ENCODE measurements around the gene CARMIL1.
"Not testable (repeated sequence)": the region's sequence is repeated elsewhere in the genome, so short reads cannot be mapped to it uniquely, and the experiment has no call there.

Gene CARMIL1

DNA sequence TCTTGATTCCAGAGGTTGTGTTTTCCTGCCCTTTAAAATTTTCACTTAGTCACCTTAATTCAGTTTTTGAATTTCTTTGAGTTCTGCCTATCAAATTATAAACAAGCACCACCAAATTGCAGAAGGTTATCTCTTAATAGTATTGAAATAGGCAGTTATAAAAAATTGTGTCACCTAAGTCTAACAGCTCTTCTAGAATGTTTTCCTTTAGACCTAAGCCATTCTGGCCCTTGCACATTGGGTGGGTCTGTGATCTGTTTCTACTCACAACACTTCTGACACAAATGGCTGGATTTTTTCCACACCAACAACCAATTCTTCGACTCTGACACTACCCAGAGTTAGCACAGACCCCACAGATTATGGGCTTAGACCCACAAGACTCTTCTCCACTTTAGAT lies 101.9 kb downstream of the CARMIL1 start:
- Histone ChIP-seq H3K4me1 (ENCODE audit: control insufficient read depth, insufficient read depth, low read length) (no peaks in the 10 kb centered on the region), H3K4me3 (ENCODE audit: low read length) (no peak overlapping the region), H3K9me3 (replicated peaks; ENCODE audit: low read length) (no peaks in the 10 kb centered on the region), H3K36me3 (ENCODE audit: insufficient read depth, low read length) (no peaks in the 10 kb centered on the region), H3K4me2 (ENCODE audit: low read length) (no peak overlapping the region), H3K27me3 (ENCODE audit: control insufficient read depth, insufficient read depth, low read length) (no peaks in the 10 kb centered on the region), H3K9ac (ENCODE audit: low read depth, low read length) (no peak overlapping the region)

DNA sequence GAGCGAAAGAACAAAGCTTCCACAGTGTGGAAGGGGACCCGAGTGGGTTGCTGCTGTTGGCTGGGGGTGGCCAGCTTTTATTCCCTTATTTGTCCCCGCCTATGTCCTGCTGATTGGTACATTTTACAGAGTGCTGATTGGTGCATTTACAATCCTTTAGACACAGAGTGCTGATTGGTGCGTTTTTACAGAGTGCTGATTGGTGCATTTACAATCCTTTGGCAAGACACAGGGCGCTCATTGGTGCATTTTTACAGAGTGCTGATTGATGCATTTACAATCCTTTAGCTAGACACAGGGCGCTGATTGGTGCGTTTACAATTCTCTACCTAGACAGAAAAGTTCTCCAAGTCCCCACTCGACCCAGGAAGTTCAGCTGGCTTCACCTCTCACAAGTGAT lies 103.3 kb downstream of the CARMIL1 start:
- not testable (repeated sequence) for H3K9ac ChIP-seq (ENCODE audit: low read depth, low read length); H3K4me3 ChIP-seq (ENCODE audit: low read length); H3K9me3 ChIP-seq (replicated peaks; ENCODE audit: low read length); H3K36me3 ChIP-seq (ENCODE audit: insufficient read depth, low read length); H3K27me3 ChIP-seq (ENCODE audit: control insufficient read depth, insufficient read depth, low read length); H3K4me2 ChIP-seq (ENCODE audit: low read length); H3K4me1 ChIP-seq (ENCODE audit: control insufficient read depth, insufficient read depth, low read length)

DNA sequence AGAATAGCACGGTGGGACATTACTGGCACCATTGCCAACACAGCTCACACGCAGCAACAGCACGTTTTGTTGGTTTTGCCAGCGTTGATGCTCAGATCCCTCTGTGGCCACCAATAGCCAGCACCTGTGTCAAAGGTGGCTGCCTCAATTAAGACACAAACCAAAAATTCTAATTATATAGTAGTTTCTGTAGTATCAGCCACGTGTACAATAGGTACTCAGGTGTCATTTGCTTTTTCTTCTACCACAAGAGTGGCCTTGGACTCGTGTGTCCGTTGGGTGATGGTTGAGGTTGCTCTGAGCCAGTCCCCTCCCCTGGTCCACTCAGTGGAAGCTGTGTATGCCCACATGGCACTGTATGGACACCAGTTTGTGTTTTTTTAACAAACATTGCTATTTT lies 105.1 kb downstream of the CARMIL1 start:
- Histone ChIP-seq H3K9me3 (replicated peaks; ENCODE audit: low read length) (no peaks in the 10 kb centered on the region), H3K27me3 (ENCODE audit: control insufficient read depth, insufficient read depth, low read length) (no peaks in the 10 kb centered on the region), H3K4me1 (ENCODE audit: control insufficient read depth, insufficient read depth, low read length) (peaks cover under 1% of the 10 kb centered on the region), H3K4me2 (ENCODE audit: low read length) (no peak overlapping the region), H3K9ac (ENCODE audit: low read depth, low read length) (no peak overlapping the region), H3K36me3 (ENCODE audit: insufficient read depth, low read length) (no peaks in the 10 kb centered on the region), H3K4me3 (ENCODE audit: low read length) (no peak overlapping the region)

DNA sequence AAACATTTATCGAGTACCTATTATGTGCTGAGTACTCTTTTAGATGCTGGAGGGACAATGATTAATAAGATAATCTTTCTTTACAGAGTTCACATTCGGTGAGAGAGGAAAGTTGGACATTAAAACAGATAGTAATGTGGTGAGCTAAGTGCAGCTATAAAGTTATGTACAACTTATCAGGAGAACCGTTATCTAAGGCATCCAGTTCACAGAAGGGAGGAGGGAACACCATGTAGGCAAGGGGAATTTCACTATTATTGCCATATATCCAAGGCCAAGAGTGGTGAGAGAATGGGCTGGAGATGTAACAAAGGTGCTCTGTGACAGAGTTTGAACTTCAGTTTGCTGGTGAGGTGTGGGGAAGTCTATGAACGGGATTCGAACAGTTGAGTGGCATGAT lies 105.8 kb downstream of the CARMIL1 start:
- Histone ChIP-seq H3K4me2 (ENCODE audit: low read length) (no peak overlapping the region), H3K36me3 (ENCODE audit: insufficient read depth, low read length) (no peaks in the 10 kb centered on the region), H3K9me3 (replicated peaks; ENCODE audit: low read length) (no peaks in the 10 kb centered on the region), H3K4me3 (ENCODE audit: low read length) (no peak overlapping the region), H3K4me1 (ENCODE audit: control insufficient read depth, insufficient read depth, low read length) (peaks cover 8% of the 10 kb centered on the region), H3K9ac (ENCODE audit: low read depth, low read length) (no peak overlapping the region), H3K27me3 (ENCODE audit: control insufficient read depth, insufficient read depth, low read length) (no peaks in the 10 kb centered on the region)

DNA sequence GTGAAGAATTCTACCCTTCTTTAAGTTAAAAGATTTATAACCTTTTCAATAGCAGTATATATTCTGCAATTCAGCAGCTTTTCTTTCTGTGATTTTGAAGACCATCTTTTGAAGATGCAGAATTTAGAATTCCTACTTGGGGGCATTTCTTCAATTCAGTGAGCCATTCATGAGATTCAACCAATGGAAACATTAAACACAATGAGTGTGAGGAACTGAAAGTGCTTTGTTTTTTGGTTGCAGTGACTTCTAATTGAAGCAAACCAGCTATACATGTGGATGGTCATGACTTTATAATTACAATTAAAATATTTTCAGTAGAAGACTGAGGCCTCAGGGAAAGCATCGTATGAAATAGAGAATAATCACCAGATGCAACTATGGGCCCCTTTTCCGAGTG lies 108.3 kb downstream of the CARMIL1 start:
- H3K9ac ChIP-seq (ENCODE audit: low read depth, low read length): no peak overlapping the region
- no peaks in the 10 kb centered on the region for H3K36me3 ChIP-seq (ENCODE audit: insufficient read depth, low read length)
- H3K4me3 ChIP-seq (ENCODE audit: low read length): no peak overlapping the region
- peaks cover 8% of the 10 kb centered on the region for H3K4me1 ChIP-seq (ENCODE audit: control insufficient read depth, insufficient read depth, low read length)
- H3K9me3 ChIP-seq (replicated peaks; ENCODE audit: low read length): no peaks in the 10 kb centered on the region
- H3K4me2 ChIP-seq (ENCODE audit: low read length): no peak overlapping the region
- no peaks in the 10 kb centered on the region for H3K27me3 ChIP-seq (ENCODE audit: control insufficient read depth, insufficient read depth, low read length)

DNA sequence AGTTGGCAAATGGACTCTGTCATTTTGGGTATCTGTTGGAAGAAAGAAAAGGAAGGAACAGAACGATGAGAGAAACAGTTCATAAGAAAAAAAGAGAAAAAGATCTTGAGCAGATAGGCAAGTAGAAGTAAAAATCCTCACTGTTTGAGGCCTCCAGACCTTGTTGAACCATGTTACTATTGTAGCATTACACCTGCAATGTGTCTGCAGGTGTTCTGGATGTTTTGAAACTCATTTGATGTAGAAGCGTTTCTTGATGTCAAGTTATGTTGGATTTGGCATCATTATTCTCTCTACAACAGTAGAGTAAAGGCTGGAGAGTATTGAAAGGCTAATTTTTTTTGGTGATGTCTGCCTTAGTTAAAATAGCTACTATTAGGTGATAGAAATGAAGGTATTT lies 108.7 kb downstream of the CARMIL1 start:
- Histone ChIP-seq H3K9ac (ENCODE audit: low read depth, low read length) (no peak overlapping the region), H3K9me3 (replicated peaks; ENCODE audit: low read length) (no peaks in the 10 kb centered on the region), H3K4me3 (ENCODE audit: low read length) (no peak overlapping the region), H3K27me3 (ENCODE audit: control insufficient read depth, insufficient read depth, low read length) (no peaks in the 10 kb centered on the region), H3K4me2 (ENCODE audit: low read length) (no peak overlapping the region), H3K4me1 (ENCODE audit: control insufficient read depth, insufficient read depth, low read length) (peaks cover 8% of the 10 kb centered on the region), H3K36me3 (ENCODE audit: insufficient read depth, low read length) (no peaks in the 10 kb centered on the region)

DNA sequence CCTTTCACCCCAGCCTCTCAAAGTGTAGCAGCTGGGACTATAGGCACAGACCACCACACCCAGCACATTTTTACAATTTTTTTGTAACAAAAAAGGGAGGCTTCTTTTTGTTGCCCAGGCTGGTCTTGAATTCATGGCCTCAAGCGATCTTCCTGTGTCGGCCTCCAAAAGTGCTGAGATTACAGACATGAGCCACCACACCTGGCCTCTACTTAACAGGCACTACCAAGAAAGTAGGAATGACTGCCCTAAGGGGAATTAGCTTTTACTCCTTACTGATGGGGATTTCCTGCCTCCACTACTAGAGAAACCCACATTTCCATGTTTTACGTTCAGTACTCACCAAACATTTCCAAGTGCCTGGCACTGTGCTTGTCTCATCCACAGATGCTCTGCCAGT lies 109.6 kb downstream of the CARMIL1 start:
- H3K27me3 ChIP-seq (ENCODE audit: control insufficient read depth, insufficient read depth, low read length): no peaks in the 10 kb centered on the region
- H3K4me1 ChIP-seq (ENCODE audit: control insufficient read depth, insufficient read depth, low read length): peaks cover 8% of the 10 kb centered on the region
- H3K9ac ChIP-seq (ENCODE audit: low read depth, low read length): no peak overlapping the region
- H3K36me3 ChIP-seq (ENCODE audit: insufficient read depth, low read length): no peaks in the 10 kb centered on the region
- no peak overlapping the region for H3K4me2 ChIP-seq (ENCODE audit: low read length)
- no peaks in the 10 kb centered on the region for H3K9me3 ChIP-seq (replicated peaks; ENCODE audit: low read length)
- H3K4me3 ChIP-seq (ENCODE audit: low read length): no peak overlapping the region

DNA sequence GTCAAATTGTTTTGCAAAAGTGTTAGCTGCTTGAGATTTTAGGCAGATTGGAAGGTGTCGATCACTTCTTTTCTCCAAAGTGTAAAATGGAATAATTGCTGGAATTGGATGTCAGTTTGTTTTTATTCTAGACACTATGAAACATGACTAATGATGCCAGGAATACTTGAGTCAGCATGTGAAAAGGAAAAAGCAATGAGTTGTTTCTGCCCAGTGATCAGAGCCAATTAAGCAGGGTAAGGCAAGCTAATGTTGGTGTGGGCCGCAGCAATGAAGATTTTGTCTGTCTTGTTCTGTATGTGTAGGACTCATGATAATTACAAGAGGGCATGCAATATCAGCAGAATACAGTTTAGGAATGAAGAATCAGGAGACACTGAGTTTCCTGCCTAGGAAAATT lies 110.3 kb downstream of the CARMIL1 start:
- Histone ChIP-seq H3K9me3 (replicated peaks; ENCODE audit: low read length) (no peaks in the 10 kb centered on the region), H3K27me3 (ENCODE audit: control insufficient read depth, insufficient read depth, low read length) (no peaks in the 10 kb centered on the region), H3K9ac (ENCODE audit: low read depth, low read length) (no peak overlapping the region), H3K4me1 (ENCODE audit: control insufficient read depth, insufficient read depth, low read length) (peaks cover 8% of the 10 kb centered on the region), H3K36me3 (ENCODE audit: insufficient read depth, low read length) (no peaks in the 10 kb centered on the region), H3K4me2 (ENCODE audit: low read length) (no peak overlapping the region), H3K4me3 (ENCODE audit: low read length) (no peak overlapping the region)

DNA sequence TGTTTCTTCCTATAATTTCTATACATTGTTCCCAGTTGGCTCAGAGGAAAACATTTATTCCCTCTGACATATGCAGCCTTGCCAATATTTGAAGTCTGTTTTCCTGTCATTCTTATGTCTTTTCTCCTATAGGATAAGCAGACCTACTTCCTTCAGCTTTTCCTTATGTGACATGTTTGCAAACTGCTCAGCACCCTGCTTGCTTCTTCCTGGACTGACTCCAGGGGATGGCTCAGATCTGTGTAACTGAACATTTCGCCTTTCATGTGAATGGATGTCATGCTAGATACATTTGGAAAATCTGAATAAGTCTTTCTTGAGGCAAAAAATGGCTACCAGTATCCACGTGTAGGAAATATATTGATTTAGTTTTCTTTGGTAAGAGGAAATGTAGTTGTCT lies 113.2 kb downstream of the CARMIL1 start:
- no peak overlapping the region for H3K9ac ChIP-seq (ENCODE audit: low read depth, low read length)
- H3K4me2 ChIP-seq (ENCODE audit: low read length): no peak overlapping the region
- no peaks in the 10 kb centered on the region for H3K36me3 ChIP-seq (ENCODE audit: insufficient read depth, low read length)
- peaks cover 8% of the 10 kb centered on the region for H3K4me1 ChIP-seq (ENCODE audit: control insufficient read depth, insufficient read depth, low read length)
- no peak overlapping the region for H3K4me3 ChIP-seq (ENCODE audit: low read length)
- H3K27me3 ChIP-seq (ENCODE audit: control insufficient read depth, insufficient read depth, low read length): no peaks in the 10 kb centered on the region
- no peaks in the 10 kb centered on the region for H3K9me3 ChIP-seq (replicated peaks; ENCODE audit: low read length)

DNA sequence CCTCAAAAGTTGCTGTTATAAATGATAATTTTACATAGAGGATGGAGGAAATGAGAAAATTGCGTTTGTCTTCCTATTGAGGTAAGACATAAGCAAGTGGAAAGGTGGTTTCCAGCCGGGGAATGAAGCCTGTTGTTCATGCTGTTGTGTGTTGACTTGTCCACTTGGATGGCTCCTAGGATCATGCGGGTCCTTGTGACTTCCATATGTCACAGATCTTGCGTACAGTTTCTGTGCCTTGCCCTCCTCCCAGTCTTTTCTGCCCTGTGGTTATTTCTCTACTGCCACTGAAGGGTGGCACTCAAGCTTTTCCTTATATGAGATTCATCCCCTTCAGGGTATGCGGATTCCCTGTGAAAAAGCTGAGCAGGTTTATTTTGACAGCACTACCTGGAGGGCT lies 116.6 kb downstream of the CARMIL1 start:
- Histone ChIP-seq H3K4me2 (ENCODE audit: low read length) (no peak overlapping the region), H3K4me3 (ENCODE audit: low read length) (no peak overlapping the region), H3K9ac (ENCODE audit: low read depth, low read length) (no peak overlapping the region)

DNA sequence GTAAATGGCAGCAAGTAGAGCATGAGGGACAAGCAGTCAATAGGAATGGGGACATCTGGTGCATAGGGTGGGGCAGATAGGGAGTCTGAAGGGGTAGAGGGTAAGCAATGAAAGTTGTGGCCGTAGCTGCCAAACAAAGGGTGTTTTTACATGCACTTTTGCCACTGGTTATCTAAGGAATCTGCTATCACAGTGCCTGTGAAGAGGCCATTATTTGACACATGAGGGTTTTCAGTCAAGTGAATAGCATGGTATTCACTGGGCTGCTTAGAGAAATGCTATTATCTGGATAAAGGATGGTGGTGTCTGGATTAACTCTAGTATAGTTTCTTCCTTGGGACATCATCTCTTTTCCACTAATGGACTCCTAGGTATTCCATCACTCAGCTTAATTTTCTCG lies 118.2 kb downstream of the CARMIL1 start:
- no peaks in the 10 kb centered on the region for H3K4me1 ChIP-seq (ENCODE audit: control insufficient read depth, insufficient read depth, low read length)
- no peak overlapping the region for H3K4me3 ChIP-seq (ENCODE audit: low read length)
- H3K4me2 ChIP-seq (ENCODE audit: low read length): no peak overlapping the region
- no peaks in the 10 kb centered on the region for H3K36me3 ChIP-seq (ENCODE audit: insufficient read depth, low read length)
- no peaks in the 10 kb centered on the region for H3K9me3 ChIP-seq (replicated peaks; ENCODE audit: low read length)
- no peaks in the 10 kb centered on the region for H3K27me3 ChIP-seq (ENCODE audit: control insufficient read depth, insufficient read depth, low read length)
- no peak overlapping the region for H3K9ac ChIP-seq (ENCODE audit: low read depth, low read length)

More for the DNA sequence above, 116.6 kb downstream of the CARMIL1 start:
- Histone ChIP-seq H3K36me3 (ENCODE audit: insufficient read depth, low read length) (no peaks in the 10 kb centered on the region), H3K4me1 (ENCODE audit: control insufficient read depth, insufficient read depth, low read length) (no peaks in the 10 kb centered on the region), H3K27me3 (ENCODE audit: control insufficient read depth, insufficient read depth, low read length) (no peaks in the 10 kb centered on the region), H3K9me3 (replicated peaks; ENCODE audit: low read length) (no peaks in the 10 kb centered on the region)

DNA sequence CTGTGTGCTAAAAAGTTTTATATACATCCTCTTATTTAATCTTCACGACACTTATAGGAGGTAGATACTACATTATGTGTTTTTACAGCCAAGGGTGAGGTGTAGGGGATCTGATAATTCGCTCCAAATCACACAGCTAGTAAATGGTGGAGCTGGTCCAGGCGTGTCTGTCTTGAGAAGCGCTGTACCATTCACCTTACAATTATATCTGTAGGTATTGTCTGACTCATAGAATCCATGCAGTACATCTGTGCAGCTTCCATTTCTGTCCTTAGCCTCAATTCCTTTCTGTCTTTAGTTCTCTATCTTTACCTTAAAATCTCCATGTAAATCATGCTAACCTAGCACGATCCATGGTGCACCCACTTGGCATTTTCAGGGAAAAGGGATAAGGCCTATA lies 120.7 kb downstream of the CARMIL1 start:
- Histone ChIP-seq H3K4me1 (ENCODE audit: control insufficient read depth, insufficient read depth, low read length) (no peaks in the 10 kb centered on the region), H3K9me3 (replicated peaks; ENCODE audit: low read length) (no peaks in the 10 kb centered on the region), H3K36me3 (ENCODE audit: insufficient read depth, low read length) (no peaks in the 10 kb centered on the region), H3K4me2 (ENCODE audit: low read length) (no peak overlapping the region), H3K4me3 (ENCODE audit: low read length) (no peak overlapping the region), H3K9ac (ENCODE audit: low read depth, low read length) (no peak overlapping the region), H3K27me3 (ENCODE audit: control insufficient read depth, insufficient read depth, low read length) (no peaks in the 10 kb centered on the region)

All from skeletal muscle satellite cell (primary cell).